Stimulated activated CD8-positive, alpha-beta memory T cell treated with anti-CD3 and anti-CD28 coated beads, Interleukin-2, amount 100 ng/mL, for 48 hours (primary cell): ENCODE data around the gene HOXC6.

ENCODE experiments used
- DNase-seq, 2 donors: peaks; one replicate each; pipeline ENCODE4 v3.0.0-alpha.2; 2020; ENCODE audit warnings: low read depth in 2 of 2

Gene HOXC6

DNA sequence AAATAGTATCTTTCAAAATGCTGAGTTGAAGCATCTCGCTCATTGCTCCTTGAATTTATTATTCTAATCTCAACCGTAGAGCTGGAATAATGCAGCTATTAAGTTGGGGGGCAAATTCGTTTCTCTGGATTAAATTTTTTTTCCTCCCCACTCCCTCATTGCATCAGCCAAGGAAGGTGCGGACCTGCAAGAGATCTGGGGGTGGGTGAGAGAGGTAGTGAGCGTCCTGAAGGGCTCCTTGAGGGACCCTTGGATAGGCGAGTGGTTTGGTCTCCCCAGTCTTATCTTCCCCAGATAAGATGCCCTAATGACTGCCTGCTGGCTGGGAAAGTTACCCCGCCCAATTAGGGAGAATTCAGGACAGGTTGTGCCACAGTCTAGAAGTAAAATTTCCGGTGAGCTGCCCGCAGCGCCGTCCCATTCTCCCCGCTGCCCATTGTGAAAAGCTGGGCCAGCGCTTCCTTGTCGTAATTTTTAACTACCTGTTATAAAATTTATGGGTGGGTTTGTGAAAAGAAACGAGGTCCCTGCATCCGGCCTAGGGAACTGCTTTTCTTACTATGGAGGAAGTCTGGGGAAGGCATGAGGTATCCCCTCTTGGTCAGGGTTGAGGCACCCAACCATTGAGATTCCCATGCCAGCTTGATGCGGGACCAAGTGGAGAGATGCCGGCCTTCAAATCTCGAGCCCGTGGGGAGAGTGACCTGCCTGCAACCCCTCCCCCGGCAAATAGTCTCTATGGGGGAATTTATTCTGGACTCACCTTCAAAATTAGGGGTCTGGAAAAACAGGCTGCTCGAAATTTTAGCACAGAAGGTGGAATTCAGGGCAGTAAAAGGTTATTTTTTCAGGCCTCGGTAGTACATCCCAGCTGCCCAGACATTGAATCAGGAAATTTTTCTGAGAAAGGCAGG is 13.0 kb upstream of the HOXC6 start:
- DNase-seq, result no peak

DNA sequence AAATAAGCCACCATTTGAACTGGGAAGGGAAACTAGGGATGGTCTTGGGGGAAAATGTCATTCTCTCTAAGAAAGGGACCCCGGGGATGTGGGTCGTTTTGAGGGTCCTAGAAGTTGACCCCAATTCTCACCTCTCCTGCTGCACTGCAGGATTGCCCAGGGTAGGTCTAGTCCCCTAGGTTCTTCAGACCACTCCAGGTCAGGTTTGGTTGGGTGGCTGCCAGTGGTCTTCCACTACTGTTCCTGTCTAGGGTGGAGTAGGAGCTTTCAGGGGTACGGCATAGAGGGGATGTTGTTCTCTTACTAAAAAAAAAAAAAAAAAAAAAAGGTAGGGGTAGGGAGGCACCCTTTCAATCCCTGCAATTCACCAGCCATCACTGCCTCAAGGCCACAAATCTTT is 12.2 kb upstream of the HOXC6 start:
- DNase-seq, result no peak

DNA sequence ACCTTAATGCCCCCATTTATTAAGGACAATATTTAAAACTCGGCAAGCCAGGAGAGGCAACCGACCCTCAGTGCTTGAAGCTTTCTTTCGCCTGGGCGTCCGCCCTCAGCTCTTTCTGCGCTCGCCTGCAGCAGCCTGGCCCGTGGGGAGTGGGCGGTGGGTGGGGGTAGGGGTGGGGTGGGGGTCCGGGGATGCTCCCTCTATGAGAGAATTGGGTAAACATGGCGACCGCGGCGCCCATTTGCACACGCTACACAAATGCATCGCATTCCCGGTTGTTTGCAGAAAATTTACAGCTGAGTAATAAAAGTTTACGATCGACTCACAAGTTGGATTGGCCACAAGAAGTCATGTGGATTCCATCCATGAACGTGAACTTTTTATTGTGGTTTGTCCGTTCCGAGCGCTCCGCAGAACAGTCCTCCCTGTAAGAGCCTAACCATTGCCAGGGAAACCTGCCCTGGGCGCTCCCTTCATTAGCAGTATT is 11.7 kb upstream of the HOXC6 start:
- DNase-seq, result no peak

DNA sequence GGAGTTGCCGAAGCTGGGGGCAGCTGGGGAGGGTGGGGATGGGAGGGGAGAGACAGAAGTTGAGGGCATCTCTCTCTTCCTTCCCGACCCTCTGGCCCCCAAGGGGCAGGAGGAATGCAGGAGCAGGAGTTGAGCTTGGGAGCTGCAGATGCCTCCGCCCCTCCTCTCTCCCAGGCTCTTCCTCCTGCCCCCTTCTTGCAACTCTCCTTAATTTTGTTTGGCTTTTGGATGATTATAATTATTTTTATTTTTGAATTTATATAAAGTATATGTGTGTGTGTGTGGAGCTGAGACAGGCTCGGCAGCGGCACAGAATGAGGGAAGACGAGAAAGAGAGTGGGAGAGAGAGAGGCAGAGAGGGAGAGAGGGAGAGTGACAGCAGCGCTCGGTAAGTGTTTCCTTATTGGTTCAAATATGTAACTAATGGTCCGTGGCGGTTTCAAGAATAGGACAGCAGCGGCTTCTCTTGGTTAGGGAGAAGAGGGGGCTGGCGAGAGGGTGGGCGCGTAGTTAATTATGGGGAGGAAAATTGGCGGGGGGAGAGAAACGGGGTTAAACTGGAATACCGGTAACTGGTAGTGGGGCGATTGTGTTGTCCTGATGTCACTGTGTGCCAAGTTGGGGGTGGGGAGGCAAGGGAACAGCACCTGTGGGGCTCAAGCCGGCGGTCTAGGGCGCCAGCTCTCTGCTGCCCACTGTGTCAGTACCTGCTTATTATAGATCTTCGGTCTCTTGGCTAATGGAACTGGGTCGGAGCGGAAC is 11.0 kb upstream of the HOXC6 start:
- no peak for DNase-seq

DNA sequence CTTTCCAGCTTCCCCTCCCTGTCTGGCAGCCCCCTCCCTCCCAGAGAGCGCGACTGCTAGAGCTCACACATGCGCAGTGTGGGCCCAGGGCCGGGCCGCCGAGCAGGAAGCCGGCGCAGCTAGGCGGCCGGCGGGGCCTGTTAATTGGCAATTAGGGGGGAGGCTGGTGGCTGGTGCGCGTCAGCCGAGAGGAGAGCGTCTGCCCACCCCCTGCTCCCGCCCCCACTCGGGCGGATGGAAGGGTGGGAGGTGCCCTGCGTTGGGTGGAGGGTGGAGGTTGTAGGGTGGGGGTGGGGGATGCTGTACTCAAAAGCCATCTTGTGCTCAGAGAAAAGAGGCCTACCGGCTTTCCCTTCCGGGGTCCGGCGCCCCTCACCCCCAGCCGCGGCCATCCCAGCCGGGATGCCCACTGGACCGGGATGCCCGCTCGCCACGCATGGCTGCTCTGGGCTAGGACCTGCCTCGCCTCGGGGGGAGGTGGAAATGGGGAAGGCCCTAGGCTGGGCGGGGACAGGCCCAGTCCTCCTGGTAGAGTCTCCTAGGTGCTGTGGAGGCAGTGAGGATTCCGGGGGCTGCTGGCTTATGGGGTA is 10.3 kb upstream of the HOXC6 start:
- peak; percentile 56 to 62 for DNase-seq

DNA sequence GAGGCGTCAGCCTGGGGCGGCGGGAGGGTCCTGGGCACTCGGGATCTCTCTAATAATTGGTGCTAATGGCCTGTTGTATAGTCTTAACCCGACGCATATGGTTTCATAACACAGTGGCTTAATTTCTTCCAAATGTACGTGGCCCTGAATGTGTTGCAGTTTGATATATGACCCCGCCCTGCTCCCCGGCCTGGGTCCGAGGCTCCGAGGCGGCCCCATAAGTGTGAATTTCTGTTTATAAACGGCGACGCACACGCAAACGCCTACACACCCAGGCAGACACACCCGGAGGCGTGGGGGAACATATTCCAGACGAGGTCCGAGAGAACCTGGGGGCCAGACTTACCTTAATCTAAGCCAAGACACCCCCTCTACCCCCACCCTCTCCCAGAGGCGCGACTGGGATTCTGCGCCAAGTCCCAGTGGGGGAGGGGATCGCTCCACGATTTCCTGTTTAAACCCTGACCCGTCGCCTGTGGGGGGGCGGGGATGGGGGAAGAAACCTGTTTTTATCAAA is 9.7 kb upstream of the HOXC6 start:
- no peak for DNase-seq

DNA sequence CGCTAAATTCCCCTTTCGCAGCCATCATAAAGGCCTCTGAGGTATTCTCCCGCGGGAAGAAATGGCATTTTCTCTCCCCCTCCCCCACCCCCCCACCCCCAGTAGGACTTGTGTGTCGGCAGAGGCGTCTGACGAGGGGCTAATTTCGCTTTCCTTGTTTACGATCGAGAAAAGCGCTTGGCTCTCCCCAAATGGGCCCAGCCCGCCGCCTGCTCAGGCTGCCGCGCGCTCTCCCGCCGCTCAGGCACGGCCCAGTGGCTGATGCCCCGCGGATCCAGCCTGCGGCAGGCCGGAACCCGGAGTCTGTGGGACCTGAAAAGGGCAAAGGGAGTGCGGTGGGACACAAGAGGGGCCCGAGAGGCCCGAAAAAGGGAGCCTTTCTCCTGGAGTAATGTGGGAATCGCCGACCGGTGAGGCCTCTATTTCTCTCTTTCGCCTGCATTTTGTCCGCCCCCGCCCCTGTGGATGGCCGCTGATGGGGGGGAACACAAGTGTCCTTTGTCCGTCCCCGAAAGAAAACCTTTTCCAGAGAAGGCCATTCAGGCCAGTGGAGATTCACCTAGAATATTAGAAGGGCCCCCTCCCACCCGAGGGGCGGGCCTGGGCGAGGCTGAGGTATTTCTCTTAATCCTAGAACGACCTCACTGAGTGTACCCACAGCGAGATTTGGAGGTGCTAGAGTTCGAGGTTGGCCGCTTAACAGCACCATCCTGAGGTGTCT is 9.0 kb upstream of the HOXC6 start:
- DNase-seq, result no peak

DNA sequence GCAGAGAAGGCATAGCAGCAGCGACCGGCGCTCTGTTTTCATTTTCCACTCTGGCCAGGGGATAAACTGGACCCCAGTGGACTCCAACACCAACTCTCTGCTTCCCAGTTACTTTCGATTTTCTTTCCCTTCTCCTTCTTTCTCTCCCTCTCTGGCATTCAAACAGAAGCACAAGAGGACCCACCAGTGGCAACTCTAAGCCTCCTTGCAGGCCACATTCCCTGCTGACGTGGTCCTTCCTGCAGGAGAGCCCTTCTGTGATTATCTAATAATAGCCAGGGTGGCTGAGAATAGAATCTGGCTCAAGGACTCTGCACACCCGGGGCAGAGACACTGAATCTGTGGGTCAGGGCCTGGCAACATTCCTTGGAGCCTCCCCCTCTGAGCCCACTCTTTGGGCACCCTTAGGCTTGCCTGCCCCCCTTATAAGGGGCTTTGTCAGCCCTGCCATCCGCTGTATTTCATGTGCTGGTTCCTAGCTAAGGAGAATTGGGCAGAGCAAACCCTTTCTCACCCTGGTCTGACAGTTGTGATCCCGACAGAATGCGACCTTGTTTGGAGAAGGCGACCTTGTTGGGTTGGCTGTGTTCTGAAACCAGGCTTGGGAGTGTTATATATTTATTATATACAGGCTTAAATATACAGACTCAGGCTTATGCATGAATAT is 8.2 kb upstream of the HOXC6 start:
- no peak for DNase-seq

DNA sequence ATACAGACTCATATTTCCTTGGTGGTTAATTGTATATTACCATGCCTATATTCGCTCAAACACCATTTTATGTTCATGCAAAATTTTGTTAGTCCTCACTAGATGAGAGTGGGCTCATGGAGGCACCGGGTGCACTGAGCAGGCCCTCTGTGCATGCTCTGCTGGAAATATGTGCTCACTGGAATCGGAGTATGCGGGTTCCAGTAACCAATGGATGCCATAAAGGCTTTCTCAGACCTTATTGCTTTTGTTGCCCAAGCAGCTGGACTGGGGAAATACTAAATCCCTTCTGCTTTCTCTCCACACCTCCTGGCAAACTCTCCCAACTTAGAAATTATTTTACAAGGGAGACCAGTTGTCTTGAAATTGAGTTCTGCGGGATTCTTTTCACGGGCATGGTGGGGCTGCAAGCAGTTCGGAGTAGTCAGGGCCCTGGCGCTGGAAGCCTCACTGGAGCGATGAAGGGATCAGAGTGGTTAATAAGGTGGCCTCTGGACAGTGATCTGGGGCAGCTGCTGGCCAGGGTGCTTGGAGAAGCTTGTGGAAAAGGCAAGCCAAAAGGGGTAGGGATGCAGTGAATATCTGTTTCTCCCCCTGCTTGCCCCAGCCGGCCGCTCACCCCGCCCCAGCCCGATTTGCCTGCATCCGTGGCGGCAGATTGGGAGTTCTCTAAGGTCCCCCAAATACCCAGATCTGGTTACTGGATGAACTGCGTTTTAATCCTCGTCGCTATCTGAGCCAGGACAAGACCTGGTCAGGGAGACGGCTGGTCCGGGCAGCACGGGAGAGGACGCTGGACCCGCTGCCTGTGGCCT is 7.4 kb upstream of the HOXC6 start:
- no peak for DNase-seq

DNA sequence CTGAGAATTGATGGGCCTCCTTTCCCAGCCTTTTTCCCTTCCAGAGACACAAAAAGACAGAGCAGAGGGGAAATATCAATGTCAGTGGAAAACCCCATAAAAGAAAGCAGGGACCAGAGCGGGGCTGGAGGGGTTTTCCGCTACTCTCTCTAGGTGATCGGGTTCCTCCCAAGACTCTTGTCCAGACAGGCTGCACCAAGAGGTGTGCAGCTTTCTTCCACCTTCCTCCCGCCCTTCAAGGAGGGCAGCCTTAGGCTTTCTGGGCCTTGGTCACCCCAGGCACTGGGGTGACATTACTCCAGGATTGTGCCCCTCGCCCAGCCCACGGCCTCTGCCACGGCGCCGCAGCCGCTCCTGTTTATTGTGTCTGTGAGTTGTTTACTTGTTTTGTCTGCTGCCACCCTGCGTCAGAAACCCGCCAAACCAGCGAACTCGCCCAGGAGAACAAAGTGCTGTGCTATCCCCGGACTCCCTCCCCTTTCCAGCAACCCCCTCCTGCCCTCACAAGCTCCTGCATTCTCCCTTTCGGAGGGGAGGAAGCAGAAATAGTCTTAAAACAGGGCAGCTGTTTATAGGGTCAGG is 6.7 kb upstream of the HOXC6 start:
- no peak for DNase-seq

DNA sequence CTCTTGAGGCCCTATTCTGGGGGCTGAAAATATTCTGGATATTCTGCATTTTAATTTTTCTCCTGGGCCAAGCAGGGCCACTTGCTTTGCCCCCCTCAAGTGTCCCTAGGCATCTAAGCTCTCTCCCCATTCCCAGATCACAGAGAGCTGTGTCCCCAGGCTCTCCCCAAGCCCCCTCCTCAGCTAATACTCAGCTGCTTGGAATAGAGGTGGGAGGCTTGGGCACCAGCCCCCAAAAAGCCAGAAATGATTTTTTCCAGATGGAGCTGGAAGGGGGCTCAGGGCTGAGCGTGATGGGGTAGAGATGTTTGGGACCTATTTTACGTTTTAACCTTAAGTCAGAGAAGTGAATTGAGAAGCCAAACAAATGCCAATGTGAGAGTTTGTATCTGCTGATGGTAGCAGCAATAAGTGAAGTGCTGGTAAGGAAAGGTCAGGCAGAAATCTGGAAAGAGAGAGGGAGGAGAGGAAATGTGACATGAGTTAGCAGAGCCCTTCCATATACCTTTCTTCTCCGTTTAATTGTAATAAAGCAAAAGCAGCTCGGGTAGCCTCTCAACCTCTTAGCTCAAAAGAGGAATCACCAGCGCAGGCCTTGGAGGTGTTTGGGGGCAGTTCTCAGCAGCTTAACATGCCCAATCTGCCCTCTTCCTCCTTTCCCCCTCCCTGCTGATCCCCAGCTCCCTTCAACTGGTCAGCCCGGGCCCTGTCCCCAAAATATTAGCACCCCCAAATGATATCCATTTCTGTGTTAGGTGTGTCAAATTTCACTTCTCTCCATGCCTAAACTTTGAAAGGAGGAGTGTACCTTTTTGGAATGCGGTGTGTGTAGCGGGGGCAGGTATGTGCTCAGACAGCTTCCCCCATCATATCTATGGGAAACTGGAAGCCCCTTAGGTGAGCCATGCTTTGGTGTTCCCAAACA is 5.0 kb upstream of the HOXC6 start:
- DNase-seq, result no peak

DNA sequence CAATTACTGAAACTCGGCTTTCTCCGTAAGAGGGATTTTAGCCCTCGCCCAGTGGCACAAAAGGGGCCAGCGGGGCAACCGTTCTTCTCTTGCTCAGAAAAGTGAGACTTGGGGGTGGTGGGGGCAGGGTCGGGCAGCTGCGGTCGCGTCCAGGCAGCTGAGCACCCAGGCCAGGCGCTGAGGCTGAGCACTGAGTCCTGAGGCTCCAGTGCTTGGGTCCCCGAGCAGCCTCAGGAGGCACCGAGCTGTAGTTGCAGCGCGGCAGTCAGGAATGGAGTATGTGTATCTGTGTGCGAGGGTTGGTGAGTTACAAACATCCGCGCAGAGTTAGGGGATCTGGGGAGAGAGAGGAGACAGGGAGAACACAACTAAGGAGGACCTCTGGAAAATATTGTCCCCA is 4.1 kb upstream of the HOXC6 start:
- no peak for DNase-seq

DNA sequence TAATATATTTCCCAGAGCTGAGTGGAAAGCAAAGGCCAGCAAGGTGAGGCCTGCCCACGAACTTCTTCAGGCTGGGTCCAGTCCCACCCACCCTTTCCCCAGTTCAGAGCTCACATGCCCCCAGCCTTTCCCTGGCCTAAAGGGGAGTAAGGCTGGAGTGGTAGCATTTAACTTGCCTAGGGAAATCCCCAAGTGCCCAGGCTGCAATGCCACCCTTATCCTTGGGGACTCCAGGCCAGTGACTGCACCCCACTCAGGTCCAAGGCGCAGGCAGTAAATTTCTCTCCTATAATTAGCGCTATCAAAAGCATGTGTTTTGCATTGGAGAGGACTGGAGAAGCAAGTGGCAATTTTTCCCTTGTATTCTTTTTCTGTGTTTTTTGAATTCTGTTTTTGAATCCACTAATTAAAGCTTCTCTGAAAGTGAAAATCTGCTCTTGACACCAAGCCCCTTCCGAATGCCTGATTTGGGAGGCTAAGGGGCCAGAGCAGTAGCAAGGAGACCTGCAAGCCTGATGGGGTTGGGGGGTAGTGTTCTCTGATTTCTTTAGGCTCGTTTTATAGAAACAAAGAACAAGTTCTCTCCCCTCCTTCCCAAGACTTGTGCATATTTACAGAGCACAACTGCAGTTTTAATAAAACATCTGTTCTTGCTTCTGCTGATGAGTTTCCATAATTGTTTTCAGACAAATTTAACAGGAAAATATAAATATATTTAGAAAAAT is 3.5 kb upstream of the HOXC6 start:
- DNase-seq, result no peak

DNA sequence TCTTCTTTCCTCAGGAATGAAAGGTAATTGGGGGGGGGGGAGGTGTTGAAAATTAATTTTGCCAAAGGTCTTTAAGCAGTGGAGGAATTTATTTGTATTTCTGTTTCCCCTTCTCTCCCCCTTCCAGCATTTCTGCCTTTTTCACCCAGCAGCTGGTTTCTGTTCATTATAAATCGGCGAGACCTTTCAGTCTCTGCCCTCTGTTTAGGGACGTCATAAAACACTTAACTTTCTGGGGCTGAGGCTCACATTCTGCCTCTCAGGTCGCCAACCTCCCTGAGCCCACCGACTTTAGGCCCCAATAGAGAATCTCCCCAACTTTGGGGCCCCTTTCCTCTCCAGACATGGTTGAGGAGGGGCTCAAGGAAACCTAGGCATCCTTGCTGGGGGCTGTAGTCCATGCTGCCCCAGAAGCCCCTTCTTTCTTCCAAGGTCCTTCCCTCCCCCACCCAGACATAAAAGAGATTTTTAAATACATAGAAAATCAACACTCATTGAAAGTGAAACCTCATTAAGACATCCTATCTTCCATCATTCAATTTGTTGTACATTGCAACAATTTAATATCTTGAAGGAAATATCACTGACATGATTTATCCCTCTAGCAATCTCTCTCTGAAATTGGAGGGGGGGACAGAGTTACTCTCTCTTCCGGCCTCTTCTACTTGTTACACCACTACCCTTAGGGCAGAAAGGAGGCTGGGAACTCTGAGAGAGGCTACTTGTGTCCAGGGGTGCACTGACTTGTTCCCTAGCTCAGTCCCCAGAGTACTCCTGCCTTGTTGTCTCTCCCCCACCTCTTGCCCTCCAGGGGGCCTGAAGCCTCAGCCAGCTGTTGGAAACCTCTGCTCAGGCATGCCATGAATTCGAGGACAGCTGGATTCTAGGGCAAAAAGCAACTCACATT is 2.5 kb upstream of the HOXC6 start:
- no peak for DNase-seq

DNA sequence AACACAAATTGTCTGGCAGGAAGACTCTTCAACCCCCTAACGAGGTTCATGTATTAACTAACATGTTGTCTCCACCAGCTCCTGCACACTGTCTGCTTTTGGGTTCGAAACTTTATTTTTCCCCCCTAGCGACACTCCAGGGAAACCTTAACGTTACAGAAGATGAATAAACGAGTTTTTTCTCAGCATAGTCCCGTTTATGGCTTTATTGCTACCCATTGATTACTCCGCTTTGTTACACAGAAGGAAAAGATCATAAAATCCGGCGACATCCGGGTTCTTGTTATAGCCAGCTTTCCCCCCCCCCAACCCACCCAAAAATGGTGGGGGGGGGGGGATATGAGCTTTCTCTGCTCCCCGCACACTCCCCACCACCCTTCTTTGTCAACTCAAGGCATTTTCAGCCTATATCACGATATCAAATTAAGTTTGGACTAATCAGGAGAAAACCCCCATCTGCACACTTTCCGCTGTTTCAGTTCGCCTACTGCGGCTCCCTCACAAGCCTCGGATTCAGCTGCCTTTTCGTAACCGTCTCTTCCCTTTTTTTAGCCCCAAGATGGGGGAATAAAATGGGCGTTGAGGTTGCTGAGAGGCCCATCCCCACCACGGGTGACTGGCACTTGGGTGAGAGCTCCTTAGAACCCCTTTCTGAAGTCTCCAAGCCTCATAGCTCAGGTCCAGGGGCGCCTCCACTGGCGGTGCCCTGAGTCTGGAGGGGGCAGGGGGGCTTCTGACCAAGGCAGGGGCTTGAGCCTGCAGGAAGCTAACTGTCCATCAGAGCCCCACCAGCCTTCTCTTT is 1.4 kb upstream of the HOXC6 start:
- DNase-seq, result no peak

DNA sequence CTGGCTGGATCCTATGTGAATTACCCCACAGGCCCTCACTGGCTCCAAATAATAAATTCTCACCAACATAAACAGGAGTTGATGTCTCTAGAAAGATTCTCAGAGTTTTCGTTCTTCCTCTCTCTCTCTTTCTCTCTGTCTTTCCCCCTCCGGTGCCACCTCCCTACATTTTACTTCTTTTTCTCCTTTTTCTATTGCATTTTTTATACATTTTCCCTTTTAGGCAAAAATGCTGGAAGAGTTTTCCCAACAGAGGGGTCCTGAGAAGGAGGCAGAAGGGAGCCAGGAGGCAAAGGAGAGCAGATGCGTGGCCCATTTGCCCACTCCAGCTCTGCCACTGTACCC is 826 bp upstream of the HOXC6 start:
- no peak for DNase-seq
